Stimulated activated CD8-positive, alpha-beta memory T cell treated with anti-CD3 and anti-CD28 coated beads, Interleukin-7, amount 100 ng/mL, for 48 hours (primary cell): Measurements from ENCODE around the gene ELMOD3.
"Not testable (repeated sequence)": the region's sequence is repeated elsewhere in the genome, so short reads cannot be mapped to it uniquely, and the experiment has no call there.

Source experiments
- DNase-seq, 2 donors: peaks; one replicate each; pipeline ENCODE4 v3.0.0-alpha.2; 2020; ENCODE audit warnings: low read depth in 1 of 2; ENCODE audit errors: extremely low read depth in 1 of 2

Gene ELMOD3

DNA sequence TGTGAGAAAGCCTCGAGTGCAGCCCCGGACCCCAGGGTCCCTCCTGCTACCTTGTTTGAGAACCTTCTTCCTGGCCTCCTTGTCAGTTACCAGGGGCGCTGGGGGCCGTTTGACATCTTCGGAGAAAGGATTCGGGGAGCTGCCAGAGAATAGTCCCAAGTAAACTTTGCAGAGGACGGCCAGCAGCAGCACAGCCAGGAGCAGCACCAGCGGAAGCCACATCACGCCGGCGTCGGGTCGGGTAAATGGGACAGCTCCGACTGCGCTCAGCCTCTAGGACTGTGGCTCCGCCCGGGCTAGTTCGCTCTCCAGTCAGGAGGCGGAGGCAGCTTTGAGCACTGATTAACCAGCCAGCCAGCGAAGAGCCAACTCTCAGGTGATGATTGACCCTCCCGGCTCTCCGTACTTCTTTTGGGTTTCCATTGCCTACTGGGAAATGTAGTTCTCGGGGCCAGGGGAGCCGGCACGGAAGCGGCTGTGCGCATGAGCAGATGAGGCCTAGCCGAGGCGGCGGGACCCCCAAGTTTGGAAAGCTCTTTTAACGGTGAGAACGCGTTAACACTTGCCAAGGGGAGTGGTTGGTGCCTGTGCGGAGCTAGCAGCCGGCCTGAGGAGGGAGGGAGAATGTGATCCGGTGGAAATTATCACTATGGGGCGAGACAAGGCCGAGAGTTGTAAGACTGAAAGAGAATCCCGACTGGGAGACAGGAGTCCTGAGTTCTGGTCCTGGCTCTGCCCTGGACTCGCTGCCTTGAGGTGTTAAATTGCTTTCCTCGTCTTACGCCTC is at the start of gene ELMOD3, which contains the start of gene RETSAT:
Gene ELMOD3 (plus strand): TSS at position 484 of the 787 bp plus-strand sequence. CDS start 2,430 bp downstream, outside the sequence.
Gene RETSAT (minus strand): TSS at position 243 of the 787 bp plus-strand sequence. CDS start 21 bp downstream, at position 222.
- peak; percentile 88 to 97 for DNase-seq

DNA sequence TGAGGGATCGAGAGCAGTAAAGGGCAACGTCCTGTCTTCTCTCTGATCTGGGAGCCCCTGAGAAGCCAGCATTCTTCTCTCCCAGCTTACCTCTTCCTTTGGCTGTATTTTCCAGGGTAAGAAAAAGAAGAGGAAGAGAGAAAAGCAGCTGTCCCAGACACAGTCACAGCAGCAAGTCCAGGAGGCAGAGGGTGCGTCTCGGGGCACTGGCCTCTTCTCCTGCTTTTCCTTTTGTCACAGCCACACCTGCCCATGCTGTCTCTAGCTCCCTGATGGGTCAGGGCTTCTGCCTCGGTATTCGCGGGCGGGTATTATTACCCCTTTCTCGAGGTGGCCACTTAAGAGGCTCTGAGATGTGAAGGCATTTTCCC is 47.1 kb upstream of the ELMOD3 start:
- DNase-seq = no peak

DNA sequence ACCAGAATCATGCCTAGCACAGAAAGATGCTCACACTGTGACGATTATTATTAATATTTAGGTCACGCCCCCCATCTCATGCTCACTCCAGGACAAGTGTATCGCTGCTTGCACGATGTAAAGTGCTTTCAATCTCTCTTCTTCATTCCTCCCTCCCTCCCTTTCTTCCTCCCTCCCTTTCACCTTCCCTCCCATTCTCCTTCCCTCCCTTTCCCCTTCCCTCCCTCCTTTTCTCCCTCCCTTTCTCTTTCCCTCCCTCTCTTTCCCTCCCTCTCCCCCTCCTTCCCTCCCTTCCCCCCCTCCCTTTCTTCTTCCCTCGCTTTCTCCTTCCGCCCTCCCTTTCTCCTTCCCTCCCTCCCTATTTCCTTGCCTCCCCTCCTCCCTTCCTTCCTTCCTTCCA is 46.4 kb upstream of the ELMOD3 start:
- DNase-seq = no peak

DNA sequence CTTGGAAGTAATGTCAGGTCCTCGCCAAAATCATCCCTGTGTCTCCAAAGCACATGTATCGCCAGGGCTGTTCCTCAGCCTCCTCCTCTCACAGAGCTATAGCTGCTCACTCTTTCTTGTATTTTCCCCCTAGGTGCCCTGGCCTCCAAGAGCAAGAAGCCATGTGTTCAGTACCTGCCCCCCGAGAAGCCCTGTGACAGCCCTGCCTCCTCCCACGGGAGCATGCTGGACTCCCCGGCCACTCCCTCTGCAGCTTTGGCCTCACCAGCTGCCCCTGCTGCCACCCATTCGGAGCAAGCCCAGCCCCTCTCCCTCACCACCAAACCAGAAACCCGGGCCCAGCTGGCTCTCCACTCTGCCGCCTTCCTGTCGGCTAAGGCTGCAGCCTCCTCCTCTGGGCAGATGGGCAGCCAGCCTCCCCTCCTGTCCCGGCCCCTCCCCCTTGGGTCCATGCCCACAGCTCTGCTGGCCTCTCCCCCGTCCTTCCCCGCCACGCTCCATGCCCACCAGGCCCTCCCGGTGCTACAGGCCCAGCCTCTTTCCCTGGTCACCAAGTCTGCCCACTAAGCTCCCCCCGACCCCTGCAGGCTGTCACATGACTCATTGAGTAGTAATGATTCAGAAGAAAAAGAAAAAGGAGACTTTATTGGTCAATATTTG is 45.5 kb upstream of the ELMOD3 start:
- DNase-seq = no peak

- DNase-seq = no peak
Observed at GRCh38 chr2:85309699-85310321, 44.8 kb upstream of the ELMOD3 start.

GRCh38 chr2:85310330-85310729 is 44.2 kb upstream of the ELMOD3 start:
- no peak for DNase-seq

DNA sequence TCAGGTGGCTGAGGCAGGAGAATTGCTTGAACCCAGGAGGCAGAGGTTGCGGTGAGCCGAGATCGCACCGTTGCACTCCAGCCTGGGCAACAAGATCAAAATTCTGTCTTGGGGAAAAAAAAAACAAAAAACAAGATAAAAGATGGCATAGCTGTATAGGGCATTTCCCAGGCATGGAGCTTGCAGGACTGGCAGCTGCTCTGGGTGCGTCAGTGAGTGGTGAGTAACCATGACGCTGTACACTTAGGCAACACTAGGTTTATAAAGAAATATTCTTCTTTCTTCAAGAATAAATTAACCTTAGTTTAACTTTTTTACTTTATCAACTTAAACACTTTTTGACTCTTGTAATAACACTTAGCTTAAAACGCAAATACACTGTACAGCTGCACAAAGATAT is 42.2 kb upstream of the ELMOD3 start:
- no peak for DNase-seq

DNA sequence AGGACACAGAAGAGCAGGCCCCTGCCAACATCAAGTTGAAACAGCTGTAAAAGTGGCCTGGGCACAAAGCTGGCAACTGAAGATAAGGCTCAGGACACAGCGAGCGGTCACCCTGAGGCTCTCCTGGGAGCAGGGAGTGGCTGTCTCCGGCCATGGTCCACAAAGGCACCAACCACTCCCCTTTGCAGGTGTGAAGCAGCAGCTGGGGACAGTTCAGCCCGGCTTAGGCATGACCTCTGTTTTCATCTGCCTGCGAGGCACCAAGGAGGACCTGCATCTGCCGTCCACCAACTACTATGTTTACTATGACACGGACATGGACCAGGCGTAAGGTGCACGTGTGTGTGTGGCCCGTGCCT is 39.7 kb upstream of the ELMOD3 start:
- DNase-seq = no peak

GRCh38 chr2:85315921-85316320 is 38.6 kb upstream of the ELMOD3 start:
- not testable (repeated sequence) for DNase-seq

DNA sequence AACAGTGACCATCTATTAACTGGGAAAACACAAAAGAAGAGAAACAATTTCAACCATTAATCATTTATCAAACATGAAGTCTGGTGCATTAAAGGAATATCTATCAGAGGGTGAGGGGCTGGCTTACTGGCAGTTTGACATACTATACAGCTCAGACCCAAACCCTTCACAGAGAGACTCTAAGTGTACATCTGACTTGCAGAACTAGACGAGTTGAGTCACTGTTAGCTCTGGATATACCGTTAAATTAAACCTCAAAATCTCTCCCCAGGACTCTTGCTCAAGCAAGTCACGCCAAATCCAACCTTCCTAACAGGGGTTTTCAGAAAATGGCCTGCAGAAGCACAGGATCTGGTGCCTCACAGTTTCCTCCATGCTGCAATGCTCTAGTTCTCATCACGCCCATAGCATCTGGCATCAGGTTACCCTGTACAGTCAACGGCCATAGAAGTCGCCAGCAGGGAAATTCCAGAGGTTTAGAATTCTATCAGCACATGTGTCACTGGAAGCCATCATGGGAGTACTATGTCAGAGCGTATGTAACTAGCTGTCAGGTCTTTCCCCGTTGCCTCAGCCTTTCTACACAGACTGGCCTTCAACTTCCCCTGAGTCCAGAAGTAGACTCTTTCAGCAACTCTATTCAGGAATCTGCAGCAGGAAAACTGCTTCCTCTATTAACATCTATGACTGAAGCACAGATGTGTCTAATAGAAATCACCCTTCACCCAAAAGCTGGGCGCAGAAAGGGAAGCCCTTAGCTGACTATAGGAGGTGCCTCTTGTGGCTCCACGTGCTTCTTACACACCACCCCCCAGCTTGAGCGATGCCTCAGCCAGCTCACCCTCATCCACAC is 36.1 kb upstream of the ELMOD3 start:
- DNase-seq = no peak

DNA sequence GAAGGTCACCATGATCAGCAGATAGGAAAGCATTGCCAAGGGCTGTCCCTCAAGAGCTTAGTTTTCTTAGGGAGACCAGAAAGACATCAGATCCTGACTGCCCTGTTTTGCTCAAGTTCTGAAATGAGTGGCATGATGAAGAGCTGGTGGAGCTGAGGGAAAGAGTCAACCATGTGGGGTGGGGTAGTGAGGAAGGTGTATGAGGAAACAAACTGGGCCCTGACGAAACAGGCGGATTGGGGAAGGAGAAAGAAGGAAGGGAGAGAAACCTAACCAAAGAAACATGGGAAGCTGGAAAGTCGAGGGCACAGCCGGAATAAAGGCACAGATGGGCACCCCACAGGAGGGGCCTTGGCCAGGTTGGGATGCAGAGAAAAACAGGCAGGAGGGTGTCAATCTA is 34.8 kb upstream of the ELMOD3 start:
- DNase-seq = no peak

DNA sequence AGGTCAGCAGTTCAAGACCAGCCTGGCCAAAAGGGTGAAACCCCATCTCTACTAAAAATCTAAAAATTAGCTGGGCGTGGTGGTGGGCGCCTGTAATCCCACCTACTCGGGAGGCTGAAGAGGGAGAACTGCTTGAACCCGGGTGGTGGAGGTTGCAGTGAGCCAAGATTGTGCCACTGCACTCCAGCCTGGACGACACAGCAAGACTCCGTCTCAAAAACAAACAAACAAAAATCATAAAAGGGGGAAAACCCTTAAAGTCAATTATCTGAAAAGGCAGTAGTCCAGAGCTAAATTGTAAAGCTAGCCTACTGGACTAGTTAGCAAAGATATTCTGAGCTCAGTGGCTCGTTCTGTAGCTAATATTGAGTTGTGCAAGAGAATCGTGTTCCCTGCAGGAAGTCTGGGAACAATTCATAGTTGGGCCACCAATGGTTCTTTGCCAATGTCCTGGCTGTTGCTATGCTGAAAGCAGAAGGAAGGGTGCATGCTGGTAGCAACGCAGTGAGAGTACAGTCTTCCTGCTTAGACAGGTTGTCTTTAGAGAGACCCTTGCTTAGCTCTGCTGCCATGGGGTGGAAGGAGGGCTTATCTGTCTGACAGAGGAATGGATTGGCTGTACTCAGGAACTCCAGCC is 31.1 kb upstream of the ELMOD3 start:
- no peak for DNase-seq

- DNase-seq = not testable (repeated sequence)
Observed at GRCh38 chr2:85323988-85324367, 30.6 kb upstream of the ELMOD3 start.

GRCh38 chr2:85324639-85325465 is 29.7 kb upstream of the ELMOD3 start:
- no peak for DNase-seq

DNA sequence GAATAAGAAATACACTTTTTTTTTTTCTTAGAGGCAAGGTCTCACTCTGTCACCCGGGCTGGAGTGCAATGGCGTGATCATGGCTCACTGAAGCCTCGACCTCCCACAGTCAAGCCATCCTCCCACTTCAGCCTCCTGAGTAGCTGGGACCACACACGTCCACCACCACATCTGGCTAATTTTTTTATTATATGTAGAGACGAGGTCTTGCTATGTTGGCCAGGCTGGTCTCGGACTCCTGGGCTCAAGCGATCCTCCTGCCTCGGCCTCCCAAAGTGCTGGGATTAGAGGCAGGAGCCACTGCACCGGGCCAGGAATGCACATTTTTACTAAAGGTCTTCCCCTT is 29.1 kb upstream of the ELMOD3 start:
- no peak for DNase-seq

- DNase-seq = no peak
Observed at GRCh38 chr2:85326406-85327159, 28.0 kb upstream of the ELMOD3 start.

GRCh38 chr2:85327160-85327821 is 27.3 kb upstream of the ELMOD3 start:
- DNase-seq = peak in 1 of 2 donors; percentile 59

DNA sequence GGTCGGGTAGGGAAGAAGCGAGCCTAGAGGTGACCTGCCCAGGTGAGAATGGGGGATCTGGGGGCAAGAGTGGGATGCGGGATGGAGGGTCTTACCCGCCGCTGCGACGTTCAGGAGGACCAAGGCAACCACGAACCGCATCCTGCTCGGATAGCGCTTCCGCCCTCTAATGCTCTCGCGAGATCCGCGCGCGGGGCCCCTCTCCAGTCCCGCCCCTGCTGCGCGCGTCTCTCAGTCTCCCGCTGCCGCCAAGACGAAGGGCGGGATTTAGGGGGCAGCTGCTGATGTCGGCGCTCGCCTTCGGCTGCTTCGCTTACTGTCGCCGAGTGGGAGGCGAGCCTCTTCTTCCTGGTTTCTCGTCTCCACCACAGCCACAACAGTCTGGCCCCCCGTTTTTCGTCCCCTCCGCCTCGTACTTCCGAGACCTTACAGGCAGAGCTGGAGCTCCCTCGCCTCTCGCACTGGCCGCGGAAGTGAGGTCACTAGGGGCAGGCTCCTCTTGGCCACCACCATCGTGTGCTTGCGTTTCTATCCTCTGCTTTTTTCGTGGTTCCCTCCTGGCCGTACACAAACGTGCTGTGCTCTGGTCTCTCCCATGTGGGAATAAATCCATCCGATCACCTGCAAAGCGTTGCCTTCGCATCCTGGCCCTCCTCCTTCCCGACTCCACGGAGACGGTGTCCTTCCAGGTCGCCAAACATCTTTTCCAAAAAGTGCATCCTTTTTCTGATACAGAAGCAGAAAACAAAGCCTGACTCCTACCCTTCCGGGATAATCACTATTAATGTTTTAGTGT is 26.5 kb upstream of the ELMOD3 start, which contains the start of gene TGOLN2:
Gene TGOLN2 (minus strand): TSS at position 168 of the 796 bp plus-strand sequence. CDS start 27 bp downstream, at position 141.
- DNase-seq = peak; percentile 85 to 89
